Measurements from ENCODE around the gene SF1.

GRCh38 chr11:64718084-64718779 is 60.1 kb downstream of the SF1 start:
- TF ChIP-seq POLR2AphosphoS5 (IDR thresholded peaks at IDR 0.05): no peak
- TF ChIP-seq, protein P1, sequence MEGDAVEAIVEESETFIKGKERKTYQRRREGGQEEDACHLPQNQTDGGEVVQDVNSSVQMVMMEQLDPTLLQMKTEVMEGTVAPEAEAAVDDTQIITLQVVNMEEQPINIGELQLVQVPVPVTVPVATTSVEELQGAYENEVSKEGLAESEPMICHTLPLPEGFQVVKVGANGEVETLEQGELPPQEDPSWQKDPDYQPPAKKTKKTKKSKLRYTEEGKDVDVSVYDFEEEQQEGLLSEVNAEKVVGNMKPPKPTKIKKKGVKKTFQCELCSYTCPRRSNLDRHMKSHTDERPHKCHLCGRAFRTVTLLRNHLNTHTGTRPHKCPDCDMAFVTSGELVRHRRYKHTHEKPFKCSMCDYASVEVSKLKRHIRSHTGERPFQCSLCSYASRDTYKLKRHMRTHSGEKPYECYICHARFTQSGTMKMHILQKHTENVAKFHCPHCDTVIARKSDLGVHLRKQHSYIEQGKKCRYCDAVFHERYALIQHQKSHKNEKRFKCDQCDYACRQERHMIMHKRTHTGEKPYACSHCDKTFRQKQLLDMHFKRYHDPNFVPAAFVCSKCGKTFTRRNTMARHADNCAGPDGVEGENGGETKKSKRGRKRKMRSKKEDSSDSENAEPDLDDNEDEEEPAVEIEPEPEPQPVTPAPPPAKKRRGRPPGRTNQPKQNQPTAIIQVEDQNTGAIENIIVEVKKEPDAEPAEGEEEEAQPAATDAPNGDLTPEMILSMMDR (IDR thresholded peaks at IDR 0.05): no peak
- TF ChIP-seq POLR2A (IDR thresholded peaks at IDR 0.05): no peak
- no peak for TF ChIP-seq EP300 (IDR thresholded peaks at IDR 0.05)
